ENCODE results near the gene CYP2U1. TPM values are rescaled to one million over a fixed set of nuclear protein-coding genes. Genes with fewer than 3 reads are reported as not detected.
A peak's percentile ranks its signal among the peaks of the same experiment; 100 is the strongest.

CYP2U1 gene
- total and polyA plus RNA-seq, 12 donors, result 3.2 to 10.2 (median 6.5) TPM

GRCh38 chr4:107977966-107978705, 46.8 kb downstream of the CYP2U1 start:
- peak overlapping the region in 1 of 10 donors; percentile 9 for H3K27ac ChIP-seq
- no peak for TF ChIP-seq CTCF (IDR thresholded peaks at IDR 0.05)
- no peak for ATAC-seq
- no peaks in the 10 kb centered on the region for H3K36me3 ChIP-seq
- no peaks in the 10 kb centered on the region for H3K27me3 ChIP-seq
- H3K4me1 ChIP-seq, result peaks cover 0 to 7% (median 0%) of the 10 kb centered on the region in 9 donors
- no peak for DNase-seq
- peaks cover 0 to 16% (median 0%) of the 10 kb centered on the region in 11 donors for H3K9me3 ChIP-seq
- H3K4me3 ChIP-seq, result no peak overlapping the region
- intact Hi-C loops (cut with DNase I), result no loop called here
- 51 to 81% methylated on average over 3 of the region's 3 CpGs for WGBS, 2 donors

GRCh38 chr4:107978716-107979451, 47.5 kb downstream of the CYP2U1 start:
- Histone ChIP-seq H3K4me3 (no peak overlapping the region), H3K27ac (peak overlapping the region in 1 of 10 donors; percentile 9), H3K4me1 (peaks cover 0 to 7% (median 0%) of the 10 kb centered on the region in 9 donors), H3K27me3 (no peaks in the 10 kb centered on the region), H3K9me3 (peaks cover 0 to 16% (median 0%) of the 10 kb centered on the region in 11 donors), H3K36me3 (no peaks in the 10 kb centered on the region)
- TF ChIP-seq CTCF (IDR thresholded peaks at IDR 0.05), result no peak
- WGBS, 2 donors, result 68 to 78% methylated on average over 2 of the region's 2 CpGs
- intact Hi-C loops (cut with DNase I), result no loop called here
- DNase-seq (no peak), ATAC-seq (peak in 5 of 8 donors; percentile 24 to 41 (median 30))

DNA sequence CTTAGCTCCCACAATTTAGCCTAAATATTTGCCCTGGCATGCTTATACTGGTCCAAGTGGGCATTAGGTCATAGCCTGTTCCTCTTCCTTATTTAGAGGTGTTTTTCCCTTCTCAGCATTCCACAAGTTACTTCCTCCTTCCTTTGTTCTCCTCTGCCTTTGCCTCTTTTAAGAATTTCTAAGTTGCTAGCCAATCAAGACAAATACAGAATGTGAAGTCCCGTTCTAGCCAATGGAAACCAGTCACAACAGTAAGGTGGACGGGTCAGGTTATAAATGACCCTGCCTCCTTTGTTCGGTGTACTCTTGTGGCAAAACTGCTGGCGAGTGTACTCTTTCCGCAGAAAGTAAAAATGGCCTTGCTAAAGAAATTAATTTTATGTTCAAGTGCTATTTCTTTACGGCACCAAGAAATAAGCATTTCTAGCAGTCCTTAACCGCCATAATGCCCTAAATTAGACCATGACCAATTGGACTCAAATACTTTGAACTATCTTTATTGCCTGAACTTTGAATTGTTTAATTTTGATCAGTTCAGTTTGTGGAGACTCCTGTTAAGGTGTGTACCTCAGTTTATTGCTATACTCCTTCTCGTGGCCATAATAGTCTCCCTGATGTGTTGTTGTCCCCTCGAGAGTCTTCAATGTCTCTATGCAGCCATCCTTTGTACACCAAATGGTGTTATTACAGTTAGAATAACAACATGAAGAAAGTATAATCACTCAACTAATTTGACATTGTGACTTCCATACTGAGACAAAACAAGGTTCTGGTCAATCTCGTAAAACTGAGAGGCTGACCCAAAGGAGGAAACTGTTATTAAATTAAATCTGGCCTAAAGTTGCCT, 56.8 kb downstream of the CYP2U1 start:
- WGBS, 2 donors, result 84 to 91% methylated on average over 10 of the region's 10 CpGs
- H3K4me1 ChIP-seq, result peaks cover 0 to 47% (median 37%) of the 10 kb centered on the region in 9 donors
- TF ChIP-seq CTCF (IDR thresholded peaks at IDR 0.05), result no peak
- peak overlapping the region in 4 of 10 donors; percentile 73 to 93 (median 85) for H3K4me3 ChIP-seq
- peak overlapping the region; percentile 16 to 96 (median 92) for H3K27ac ChIP-seq
- DNase-seq (no peak), ATAC-seq (no peak)
- H3K9me3 ChIP-seq, result no peaks in the 10 kb centered on the region
- no peaks in the 10 kb centered on the region for H3K36me3 ChIP-seq
- H3K27me3 ChIP-seq, result no peaks in the 10 kb centered on the region
- intact Hi-C loops (cut with DNase I), result loop anchor here in 5 of 10 donors (2.0 to 5.0 kb wide), 3 partner anchors 55 to 166 kb away; partner anchors contain the start of genes CYP2U1 (in 3 of the 5) and SGMS2 (in 1 of the 5)

GRCh38 chr4:107988763-107989035, 57.4 kb downstream of the CYP2U1 start:
- 46 to 59% methylated on average over 5 of the region's 5 CpGs for WGBS, 2 donors
- DNase-seq (no peak), ATAC-seq (peak in 2 of 8 donors; percentile 29 to 30)
- peak overlapping the region in 9 of 10 donors; percentile 51 to 93 (median 88) for H3K4me3 ChIP-seq
- no peaks in the 10 kb centered on the region for H3K9me3 ChIP-seq
- intact Hi-C loops (cut with DNase I), result loop anchor here in 5 of 10 donors (1.0 to 5.0 kb wide), 4 partner anchors 56 to 267 kb away; partner anchors contain the start of genes CYP2U1 (in 3 of the 5) and SGMS2 (in 1 of the 5)
- no peaks in the 10 kb centered on the region for H3K36me3 ChIP-seq
- H3K4me1 ChIP-seq, result peaks cover 0 to 49% (median 40%) of the 10 kb centered on the region in 9 donors
- H3K27ac ChIP-seq, result peak overlapping the region; percentile 16 to 96 (median 92)
- no peaks in the 10 kb centered on the region for H3K27me3 ChIP-seq
- no peak for TF ChIP-seq CTCF (IDR thresholded peaks at IDR 0.05)

All from heart right ventricle (tissue), 16 donors.